C4-2B (cell line): Measurements from ENCODE around the gene VMAC.

Source experiments
- H3K27ac ChIP-seq: fragments of 450-650 bp; 2 replicates; pipeline ENCODE4 v1.5.1; 2017
- ZFX ChIP-seq: fragments of 450-650 bp; IDR thresholded peaks from 2 replicates; pipeline ENCODE4 v1.6.1; 2017
- TF ChIP-seq, protein P1 (sequence below): fragments of 450-650 bp; conservative IDR thresholded peaks from 2 replicates; pipeline ENCODE4 v1.5.1; 2017; ENCODE audit warnings: mild to moderate bottlenecking

Gene VMAC

DNA sequence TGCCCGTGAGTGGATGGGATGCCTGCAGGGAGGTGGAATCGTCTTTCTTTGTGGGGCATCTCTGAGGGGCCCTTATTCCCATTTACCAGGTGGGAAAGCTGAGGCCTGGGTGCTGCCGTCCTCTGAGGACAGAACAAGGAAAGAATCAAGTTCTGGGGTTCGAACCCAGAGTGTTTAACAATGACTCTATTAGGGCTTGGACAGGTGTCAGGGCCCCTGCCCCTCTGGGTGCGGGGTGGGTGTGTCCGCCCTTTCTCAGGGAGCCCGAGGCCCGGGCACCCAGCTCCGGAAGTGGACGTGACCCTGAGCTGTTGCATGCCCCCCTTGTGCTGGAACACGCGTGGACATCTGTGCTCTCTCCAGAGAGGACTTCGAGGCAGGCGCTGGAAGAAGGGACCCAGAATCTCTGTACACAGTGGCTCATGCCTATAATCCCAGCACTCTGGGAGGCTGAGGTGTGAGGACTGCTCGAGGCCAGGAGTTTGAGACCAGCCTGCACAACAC is 11.8 kb upstream of the VMAC start:
- TF ChIP-seq ZFX = no peak
- TF ChIP-seq, protein P1, sequence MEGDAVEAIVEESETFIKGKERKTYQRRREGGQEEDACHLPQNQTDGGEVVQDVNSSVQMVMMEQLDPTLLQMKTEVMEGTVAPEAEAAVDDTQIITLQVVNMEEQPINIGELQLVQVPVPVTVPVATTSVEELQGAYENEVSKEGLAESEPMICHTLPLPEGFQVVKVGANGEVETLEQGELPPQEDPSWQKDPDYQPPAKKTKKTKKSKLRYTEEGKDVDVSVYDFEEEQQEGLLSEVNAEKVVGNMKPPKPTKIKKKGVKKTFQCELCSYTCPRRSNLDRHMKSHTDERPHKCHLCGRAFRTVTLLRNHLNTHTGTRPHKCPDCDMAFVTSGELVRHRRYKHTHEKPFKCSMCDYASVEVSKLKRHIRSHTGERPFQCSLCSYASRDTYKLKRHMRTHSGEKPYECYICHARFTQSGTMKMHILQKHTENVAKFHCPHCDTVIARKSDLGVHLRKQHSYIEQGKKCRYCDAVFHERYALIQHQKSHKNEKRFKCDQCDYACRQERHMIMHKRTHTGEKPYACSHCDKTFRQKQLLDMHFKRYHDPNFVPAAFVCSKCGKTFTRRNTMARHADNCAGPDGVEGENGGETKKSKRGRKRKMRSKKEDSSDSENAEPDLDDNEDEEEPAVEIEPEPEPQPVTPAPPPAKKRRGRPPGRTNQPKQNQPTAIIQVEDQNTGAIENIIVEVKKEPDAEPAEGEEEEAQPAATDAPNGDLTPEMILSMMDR = no peak; the same call in 1 of the 2 replicates
- no peak overlapping the region for H3K27ac ChIP-seq

GRCh38 chr19:5893296-5893903 is 11.3 kb upstream of the VMAC start:
- TF ChIP-seq, protein P1 = no peak
- no peak for TF ChIP-seq ZFX
- no peak overlapping the region for H3K27ac ChIP-seq

DNA sequence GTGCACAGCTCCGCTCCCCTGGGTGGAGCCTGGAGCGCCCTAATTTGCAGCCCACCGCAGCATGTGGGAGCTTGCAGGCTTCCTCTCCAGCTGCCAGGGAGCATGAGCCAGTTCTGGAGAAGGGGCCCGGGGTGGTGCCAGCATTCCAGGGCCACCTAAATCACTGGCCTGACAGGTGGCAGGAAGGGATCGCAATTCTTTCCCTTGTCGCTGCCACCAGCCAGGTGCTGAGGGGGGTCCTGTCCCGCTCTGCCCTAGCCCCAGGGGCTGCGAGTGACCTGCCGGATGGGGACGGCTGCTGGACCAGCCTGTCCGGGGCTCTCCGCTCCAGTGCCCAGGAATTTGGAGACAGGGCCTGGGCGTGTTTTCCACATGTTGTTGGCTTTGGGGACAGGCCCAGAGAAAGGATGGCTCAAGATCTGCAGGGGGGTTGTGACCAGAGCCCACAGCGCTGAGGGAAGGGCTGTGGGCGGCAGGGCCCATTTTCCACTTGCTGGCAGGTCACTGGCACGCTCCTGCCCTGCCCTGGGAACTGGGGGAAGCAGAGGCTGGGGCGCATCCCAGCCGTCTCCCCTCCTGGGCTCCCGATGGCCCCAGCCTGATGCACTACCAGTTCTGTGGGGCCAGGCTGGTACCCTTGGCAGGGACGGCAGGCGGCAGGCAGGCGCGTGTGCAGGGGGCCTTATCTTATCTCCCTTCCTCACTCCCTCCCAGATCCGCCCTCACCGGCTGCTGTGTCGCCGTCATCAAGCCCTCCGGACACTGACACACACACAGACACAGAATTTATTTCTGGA is 10.6 kb upstream of the VMAC start:
- no peak overlapping the region for H3K27ac ChIP-seq
- TF ChIP-seq, protein P1 = no peak
- no peak for TF ChIP-seq ZFX

DNA sequence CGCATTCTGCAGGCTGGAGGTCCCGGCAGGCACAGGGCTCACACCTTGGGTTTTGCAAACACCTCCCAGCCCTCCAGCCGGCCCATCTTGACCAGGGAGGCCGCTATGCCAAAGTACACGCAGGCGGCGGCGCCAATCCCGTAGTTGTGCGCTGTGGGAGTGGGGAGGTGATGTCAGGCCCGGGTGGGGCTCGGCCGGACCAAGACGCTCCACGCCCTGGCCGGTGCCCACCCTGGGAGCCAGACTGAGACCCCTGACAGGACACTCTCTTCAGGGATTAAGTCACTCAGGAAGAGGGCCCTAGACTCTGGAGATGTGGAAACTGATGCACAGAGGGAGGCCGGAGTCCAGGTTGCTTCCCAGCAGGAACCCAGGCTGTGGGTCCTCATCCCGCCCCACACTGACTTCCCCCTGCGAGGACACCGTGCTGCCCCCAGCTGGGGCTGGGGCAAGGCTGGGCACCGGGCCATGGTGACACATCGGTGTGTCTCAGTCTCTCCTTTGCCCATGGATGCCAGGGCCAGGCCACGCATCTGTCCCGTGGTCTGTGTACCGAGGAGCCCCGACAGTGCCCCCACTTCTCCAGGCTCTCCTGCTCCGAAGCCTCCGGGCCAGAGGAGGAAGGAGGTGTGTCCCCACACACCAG is 9.8 kb upstream of the VMAC start:
- TF ChIP-seq ZFX = no peak
- TF ChIP-seq, protein P1 = no peak

GRCh38 chr19:5895409-5895808 is 9.3 kb upstream of the VMAC start:
- H3K27ac ChIP-seq = no peak overlapping the region
- TF ChIP-seq, protein P1 = no peak
- TF ChIP-seq ZFX = no peak

More for the DNA sequence above, 9.8 kb upstream of the VMAC start:
- H3K27ac ChIP-seq = no peak overlapping the region

DNA sequence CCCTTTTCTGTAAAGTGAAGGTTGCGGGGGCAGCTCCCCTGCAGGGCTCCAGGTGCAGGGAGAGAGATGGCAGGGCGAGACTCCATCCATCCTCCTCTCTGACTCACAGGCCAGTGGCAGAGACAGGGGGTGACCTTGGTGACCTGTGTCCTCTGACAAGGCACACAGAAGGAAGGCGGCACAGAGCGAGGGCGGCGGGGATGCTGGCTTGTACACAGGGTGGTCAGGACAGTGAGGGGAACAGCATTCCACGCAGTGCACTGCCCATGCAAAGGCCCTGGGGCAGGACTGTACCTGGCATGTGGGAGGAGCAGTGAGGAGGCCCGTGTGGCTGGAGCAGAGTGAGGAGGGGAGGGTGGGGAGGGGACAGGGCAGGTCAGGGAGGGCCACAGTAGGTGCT is 8.8 kb upstream of the VMAC start:
- no peak overlapping the region for H3K27ac ChIP-seq
- TF ChIP-seq, protein P1 = no peak
- TF ChIP-seq ZFX = no peak
